HepG2 (cell line): ENCODE measurements around the gene DNAAF8.

ENCODE experiments used
- POLR2A ChIP-seq, 2 experiments: IDR thresholded peaks; 2 replicates each; pipeline ENCODE4 v1.6.1; 2011; ENCODE audit warnings: low read depth in 2 of 2, low read length in 2 of 2, mild to moderate bottlenecking in 1 of 2, moderate library complexity in 1 of 2; ENCODE audit not compliant: insufficient read depth in 1 of 2
- TFDP1 ChIP-seq: IDR thresholded peaks from 2 replicates; pipeline ENCODE4 v1.6.1; 2016; ENCODE audit warnings: missing compliant biosample characterization, missing genetic modification reagents, borderline replicate concordance
- ZBTB42 ChIP-seq: sonication (generic); formaldehyde crosslinking; IDR thresholded peaks from 2 replicates; pipeline ENCODE4 v1.5.0; 2020; ENCODE audit warnings: mild to moderate bottlenecking, missing genetic modification reagents
- ZKSCAN8 ChIP-seq: IDR thresholded peaks from 2 replicates; pipeline ENCODE4 v1.6.1; 2016; ENCODE audit warnings: borderline replicate concordance, missing genetic modification reagents, missing compliant biosample characterization
- TF ChIP-seq, protein P1 (sequence below): sonication (generic); formaldehyde crosslinking; IDR thresholded peaks from 2 replicates; pipeline ENCODE4 v1.4.0; 2020; ENCODE audit warnings: missing genetic modification reagents, borderline replicate concordance

- TF ChIP-seq, protein P1, sequence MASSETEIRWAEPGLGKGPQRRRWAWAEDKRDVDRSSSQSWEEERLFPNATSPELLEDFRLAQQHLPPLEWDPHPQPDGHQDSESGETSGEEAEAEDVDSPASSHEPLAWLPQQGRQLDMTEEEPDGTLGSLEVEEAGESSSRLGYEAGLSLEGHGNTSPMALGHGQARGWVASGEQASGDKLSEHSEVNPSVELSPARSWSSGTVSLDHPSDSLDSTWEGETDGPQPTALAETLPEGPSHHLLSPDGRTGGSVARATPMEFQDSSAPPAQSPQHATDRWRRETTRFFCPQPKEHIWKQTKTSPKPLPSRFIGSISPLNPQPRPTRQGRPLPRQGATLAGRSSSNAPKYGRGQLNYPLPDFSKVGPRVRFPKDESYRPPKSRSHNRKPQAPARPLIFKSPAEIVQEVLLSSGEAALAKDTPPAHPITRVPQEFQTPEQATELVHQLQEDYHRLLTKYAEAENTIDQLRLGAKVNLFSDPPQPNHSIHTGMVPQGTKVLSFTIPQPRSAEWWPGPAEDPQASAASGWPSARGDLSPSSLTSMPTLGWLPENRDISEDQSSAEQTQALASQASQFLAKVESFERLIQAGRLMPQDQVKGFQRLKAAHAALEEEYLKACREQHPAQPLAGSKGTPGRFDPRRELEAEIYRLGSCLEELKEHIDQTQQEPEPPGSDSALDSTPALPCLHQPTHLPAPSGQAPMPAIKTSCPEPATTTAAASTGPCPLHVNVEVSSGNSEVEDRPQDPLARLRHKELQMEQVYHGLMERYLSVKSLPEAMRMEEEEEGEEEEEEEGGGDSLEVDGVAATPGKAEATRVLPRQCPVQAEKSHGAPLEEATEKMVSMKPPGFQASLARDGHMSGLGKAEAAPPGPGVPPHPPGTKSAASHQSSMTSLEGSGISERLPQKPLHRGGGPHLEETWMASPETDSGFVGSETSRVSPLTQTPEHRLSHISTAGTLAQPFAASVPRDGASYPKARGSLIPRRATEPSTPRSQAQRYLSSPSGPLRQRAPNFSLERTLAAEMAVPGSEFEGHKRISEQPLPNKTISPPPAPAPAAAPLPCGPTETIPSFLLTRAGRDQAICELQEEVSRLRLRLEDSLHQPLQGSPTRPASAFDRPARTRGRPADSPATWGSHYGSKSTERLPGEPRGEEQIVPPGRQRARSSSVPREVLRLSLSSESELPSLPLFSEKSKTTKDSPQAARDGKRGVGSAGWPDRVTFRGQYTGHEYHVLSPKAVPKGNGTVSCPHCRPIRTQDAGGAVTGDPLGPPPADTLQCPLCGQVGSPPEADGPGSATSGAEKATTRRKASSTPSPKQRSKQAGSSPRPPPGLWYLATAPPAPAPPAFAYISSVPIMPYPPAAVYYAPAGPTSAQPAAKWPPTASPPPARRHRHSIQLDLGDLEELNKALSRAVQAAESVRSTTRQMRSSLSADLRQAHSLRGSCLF (CRISPR knock-in tag), result no peak
- no peak for TF ChIP-seq TFDP1 (CRISPR knock-in tag)
- TF ChIP-seq POLR2A (IDR thresholded peaks at IDR 0.05; ENCODE audit: insufficient read depth in 1 of 2, low read depth in 2 of 2, low read length in 2 of 2), result no peak; a peak in 3 of 4 replicates
- TF ChIP-seq ZKSCAN8, result no peak
- TF ChIP-seq ZBTB42, result no peak
These were observed 38.0 kb upstream of the DNAAF8 start for GRCh38 chr16:4696172-4696904.
